Measurements from ENCODE around the gene HS3ST2. TPM values are rescaled to one million over a fixed set of nuclear protein-coding genes. Genes with fewer than 3 reads are reported as not detected.

The HS3ST2 gene
- total RNA-seq, 3 donors from 2014 or later = 0.33 to 9.1 (median 7.3) TPM

DNA sequence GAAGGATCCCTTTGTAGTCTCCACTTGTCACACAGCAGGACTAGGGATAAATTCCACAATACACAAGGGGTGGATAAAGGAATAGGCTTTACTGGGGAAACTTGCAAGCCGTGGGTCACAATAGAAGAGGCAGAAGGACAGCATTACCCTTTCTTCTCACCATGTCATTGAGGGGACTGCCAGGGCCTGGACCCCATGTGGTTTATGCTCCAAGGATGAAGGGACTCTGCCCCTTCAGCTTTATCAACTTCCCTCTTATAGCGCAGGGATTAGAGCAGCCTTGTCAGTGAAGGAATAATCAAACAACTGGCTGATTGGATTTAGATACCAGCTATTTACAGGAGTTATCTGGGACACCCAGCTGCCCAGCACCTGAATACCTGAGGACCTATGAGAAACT lies 89.8 kb downstream of the HS3ST2 start:
- TF ChIP-seq CTCF (IDR thresholded peaks at IDR 0.05) = no peak
- TF ChIP-seq POLR2A (IDR thresholded peaks at IDR 0.05) = no peak
- TF ChIP-seq POLR2AphosphoS5 (IDR thresholded peaks at IDR 0.05) = no peak
- H3K27ac ChIP-seq = no peak overlapping the region
- DNase-seq (ENCODE audit: low spot score in 2 of 2) = no peak
- H3K4me3 ChIP-seq = no peak overlapping the region
- H3K4me1 ChIP-seq = no peaks in the 10 kb centered on the region
- peaks cover 0 to 21% of the 10 kb centered on the region in 2 donors for H3K27me3 ChIP-seq
- H3K36me3 ChIP-seq = no peaks in the 10 kb centered on the region
- intact Hi-C loops (cut with DNase I; ENCODE audit: low total_unique reads) = no loop called here
- H3K9me3 ChIP-seq = no peaks in the 10 kb centered on the region

DNA sequence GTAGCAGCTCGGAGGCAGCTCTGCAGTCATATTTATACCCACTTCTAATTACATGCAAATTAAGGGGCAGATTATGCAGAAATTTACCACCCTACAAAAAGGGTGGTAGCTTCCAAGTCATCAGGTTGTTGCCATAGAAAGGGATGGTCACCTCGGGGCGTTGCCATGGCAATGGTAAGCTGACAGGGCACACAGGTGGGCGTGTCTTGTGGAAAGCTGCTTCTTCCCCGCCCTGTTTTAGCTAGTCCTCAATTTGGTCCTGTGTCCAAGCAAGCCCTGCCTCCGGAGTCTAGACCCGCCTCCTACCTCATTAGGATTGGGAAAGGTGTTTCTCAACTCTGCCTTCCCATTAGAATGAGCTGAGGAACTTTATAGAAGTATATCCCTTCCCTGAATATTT lies 98.7 kb downstream of the HS3ST2 start:
- Histone ChIP-seq H3K9me3 (no peaks in the 10 kb centered on the region), H3K4me1 (no peaks in the 10 kb centered on the region), H3K27ac (no peak overlapping the region), H3K4me3 (no peak overlapping the region), H3K27me3 (no peaks in the 10 kb centered on the region), H3K36me3 (no peaks in the 10 kb centered on the region)
- intact Hi-C loops (cut with DNase I; ENCODE audit: low total_unique reads) = no loop called here
- no peak for DNase-seq (ENCODE audit: low spot score in 2 of 2)
- TF ChIP-seq CTCF (IDR thresholded peaks at IDR 0.05) = no peak
- TF ChIP-seq POLR2A (IDR thresholded peaks at IDR 0.05) = no peak
- TF ChIP-seq POLR2AphosphoS5 (IDR thresholded peaks at IDR 0.05) = no peak

DNA sequence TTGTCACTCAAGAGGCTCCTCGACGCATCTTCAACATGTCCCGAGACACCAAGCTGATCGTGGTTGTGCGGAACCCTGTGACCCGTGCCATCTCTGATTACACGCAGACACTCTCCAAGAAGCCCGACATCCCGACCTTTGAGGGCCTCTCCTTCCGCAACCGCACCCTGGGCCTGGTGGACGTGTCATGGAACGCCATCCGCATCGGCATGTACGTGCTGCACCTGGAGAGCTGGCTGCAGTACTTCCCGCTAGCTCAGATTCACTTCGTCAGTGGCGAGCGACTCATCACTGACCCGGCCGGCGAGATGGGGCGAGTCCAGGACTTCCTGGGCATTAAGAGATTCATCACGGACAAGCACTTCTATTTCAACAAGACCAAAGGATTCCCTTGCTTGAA lies 101.0 kb downstream of the HS3ST2 start:
- no peaks in the 10 kb centered on the region for H3K27me3 ChIP-seq
- H3K9me3 ChIP-seq = no peaks in the 10 kb centered on the region
- DNase-seq (ENCODE audit: low spot score in 2 of 2) = no peak
- TF ChIP-seq POLR2A (IDR thresholded peaks at IDR 0.05) (no peak), POLR2AphosphoS5 (IDR thresholded peaks at IDR 0.05) (no peak), CTCF (IDR thresholded peaks at IDR 0.05) (no peak)
- no peaks in the 10 kb centered on the region for H3K36me3 ChIP-seq
- intact Hi-C loops (cut with DNase I; ENCODE audit: low total_unique reads) = no loop called here
- H3K4me1 ChIP-seq = no peaks in the 10 kb centered on the region
- H3K4me3 ChIP-seq = no peak overlapping the region
- H3K27ac ChIP-seq = no peak overlapping the region

- TF ChIP-seq POLR2AphosphoS5 (IDR thresholded peaks at IDR 0.05) = no peak
- no peak for TF ChIP-seq POLR2A (IDR thresholded peaks at IDR 0.05)
- TF ChIP-seq CTCF (IDR thresholded peaks at IDR 0.05) = no peak
- Histone ChIP-seq H3K9me3 (no peaks in the 10 kb centered on the region), H3K4me1 (no peaks in the 10 kb centered on the region), H3K4me3 (no peak overlapping the region), H3K27me3 (peaks cover 0 to 2% of the 10 kb centered on the region in 2 donors), H3K36me3 (no peaks in the 10 kb centered on the region), H3K27ac (no peak overlapping the region)
- no peak for DNase-seq (ENCODE audit: low spot score in 2 of 2)
- intact Hi-C loops (cut with DNase I; ENCODE audit: low total_unique reads) = loop anchor here (5.0 kb wide), 1 partner anchor 494 kb away; no protein-coding TSS in a partner anchor
Observed at GRCh38 chr16:22923491-22923890, 109.5 kb downstream of the HS3ST2 start.

DNA sequence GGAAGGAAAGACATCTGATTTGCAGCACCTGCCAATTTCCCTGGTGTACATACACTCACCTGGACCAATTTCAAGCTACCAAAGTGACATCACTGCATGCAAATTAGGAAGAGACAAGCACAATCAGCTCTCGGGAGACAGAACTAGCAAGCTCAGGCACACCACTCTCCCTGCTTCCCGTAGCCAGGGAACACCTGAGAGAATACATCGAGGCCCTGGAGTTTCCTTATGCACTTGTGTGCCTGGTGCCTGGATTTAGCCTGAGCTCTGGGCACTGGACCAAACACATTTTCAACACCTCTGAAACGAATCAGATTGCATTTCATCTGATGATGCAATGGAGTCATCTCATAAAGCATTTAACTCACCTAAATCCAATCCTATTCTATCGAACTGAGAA lies 110.5 kb downstream of the HS3ST2 start:
- no peaks in the 10 kb centered on the region for H3K4me1 ChIP-seq
- TF ChIP-seq POLR2AphosphoS5 (IDR thresholded peaks at IDR 0.05) (no peak), CTCF (IDR thresholded peaks at IDR 0.05) (no peak), POLR2A (IDR thresholded peaks at IDR 0.05) (no peak)
- H3K27ac ChIP-seq = no peak overlapping the region
- no peak overlapping the region for H3K4me3 ChIP-seq
- no peaks in the 10 kb centered on the region for H3K9me3 ChIP-seq
- H3K27me3 ChIP-seq = peaks cover 0 to 2% of the 10 kb centered on the region in 2 donors
- intact Hi-C loops (cut with DNase I; ENCODE audit: low total_unique reads) = loop anchor here (5.0 kb wide), 1 partner anchor 493 kb away; no protein-coding TSS in a partner anchor
- H3K36me3 ChIP-seq = no peaks in the 10 kb centered on the region
- DNase-seq (ENCODE audit: low spot score in 2 of 2) = no peak

Measured in breast epithelium (tissue), 4 donors.